ENCODE data around the gene SERTAD1.

DNA sequence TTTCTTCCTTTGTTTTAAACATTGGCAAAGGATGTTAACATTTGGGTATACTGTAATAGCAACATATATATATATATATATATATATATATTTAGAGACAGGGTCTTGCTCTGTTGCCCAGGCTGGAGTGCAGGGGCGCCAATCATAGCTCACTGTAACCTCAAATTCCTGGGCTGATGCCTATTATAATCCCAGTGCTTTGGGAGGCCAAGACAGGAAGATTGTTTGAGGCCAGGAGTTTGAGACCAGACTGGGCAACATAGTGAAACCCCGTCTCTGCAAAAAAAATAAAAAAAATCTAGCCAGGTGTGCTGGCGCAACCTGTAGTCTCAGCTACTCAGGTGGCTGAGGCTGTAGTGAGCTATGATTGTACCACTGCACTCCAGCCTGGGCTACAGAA lies 34.4 kb upstream of the SERTAD1 start:
- TF ChIP-seq, protein P1, sequence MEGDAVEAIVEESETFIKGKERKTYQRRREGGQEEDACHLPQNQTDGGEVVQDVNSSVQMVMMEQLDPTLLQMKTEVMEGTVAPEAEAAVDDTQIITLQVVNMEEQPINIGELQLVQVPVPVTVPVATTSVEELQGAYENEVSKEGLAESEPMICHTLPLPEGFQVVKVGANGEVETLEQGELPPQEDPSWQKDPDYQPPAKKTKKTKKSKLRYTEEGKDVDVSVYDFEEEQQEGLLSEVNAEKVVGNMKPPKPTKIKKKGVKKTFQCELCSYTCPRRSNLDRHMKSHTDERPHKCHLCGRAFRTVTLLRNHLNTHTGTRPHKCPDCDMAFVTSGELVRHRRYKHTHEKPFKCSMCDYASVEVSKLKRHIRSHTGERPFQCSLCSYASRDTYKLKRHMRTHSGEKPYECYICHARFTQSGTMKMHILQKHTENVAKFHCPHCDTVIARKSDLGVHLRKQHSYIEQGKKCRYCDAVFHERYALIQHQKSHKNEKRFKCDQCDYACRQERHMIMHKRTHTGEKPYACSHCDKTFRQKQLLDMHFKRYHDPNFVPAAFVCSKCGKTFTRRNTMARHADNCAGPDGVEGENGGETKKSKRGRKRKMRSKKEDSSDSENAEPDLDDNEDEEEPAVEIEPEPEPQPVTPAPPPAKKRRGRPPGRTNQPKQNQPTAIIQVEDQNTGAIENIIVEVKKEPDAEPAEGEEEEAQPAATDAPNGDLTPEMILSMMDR (IDR thresholded peaks at IDR 0.05; ENCODE audit: low read length) = no peak
- TF ChIP-seq EZH2 (IDR thresholded peaks at IDR 0.05; ENCODE audit: borderline replicate concordance, low read length) = no peak

Data from OCI-LY1 (cell line).